Naive B cell (primary cell): ENCODE data around the gene HECTD1. TPM values are rescaled to one million over a fixed set of nuclear protein-coding genes. Genes with fewer than 3 reads are reported as not detected.
A peak's percentile ranks its signal among the peaks of the same experiment; 100 is the strongest.
"Not testable (repeated sequence)": the region's sequence is repeated elsewhere in the genome, so short reads cannot be mapped to it uniquely, and the experiment has no call there.

ENCODE experiments used
- ATAC-seq, 2 donors: fragments of 150-1000 bp; cut with Tn5 transposase; 2 replicates each; pipeline ENCODE4 v1.10.0; 2021; ENCODE audit warnings: low read depth in 2 of 2, mild to moderate bottlenecking in 2 of 2, moderate library complexity in 2 of 2
- DNase-seq: peaks from one replicate; pipeline ENCODE4 v3.0.0; 2022
- H3K27ac Mint-ChIP-seq, 6 donors: one replicate each; pipeline ENCODE4 v1.8.0; 2020 to 2022; ENCODE audit warnings: mild to moderate bottlenecking in 6 of 6, mixed read lengths in 6 of 6, moderate library complexity in 5 of 6, inconsistent platforms in 2 of 6
- H3K27me3 Mint-ChIP-seq, 3 donors: one replicate each; pipeline ENCODE4 v1.8.0; 2021 to 2022; ENCODE audit warnings: mixed read lengths in 3 of 3, mild to moderate bottlenecking in 1 of 3
- H3K36me3 Mint-ChIP-seq, 2 donors: one replicate each; pipeline ENCODE4 v1.8.0; 2020 to 2022; ENCODE audit warnings: mixed read lengths in 2 of 2, inconsistent platforms in 1 of 2, mild to moderate bottlenecking in 1 of 2
- H3K4me1 Mint-ChIP-seq, 3 donors: one replicate each; pipeline ENCODE4 v1.8.0; 2020 to 2022; ENCODE audit warnings: mixed read lengths in 3 of 3, inconsistent platforms in 1 of 3, mild to moderate bottlenecking in 1 of 3, moderate library complexity in 1 of 3
- H3K4me3 Mint-ChIP-seq, 8 donors: one replicate each; pipeline ENCODE4 v1.8.0; 2020 to 2022; ENCODE audit warnings: mild to moderate bottlenecking in 8 of 8, mixed read lengths in 8 of 8, moderate library complexity in 8 of 8, inconsistent platforms in 2 of 8
- H3K9me3 Mint-ChIP-seq, 7 donors: one replicate each; pipeline ENCODE4 v1.8.0; 2020 to 2022; ENCODE audit warnings: mixed read lengths in 7 of 7, mild to moderate bottlenecking in 5 of 7, inconsistent platforms in 2 of 7, moderate library complexity in 1 of 7
- polyA plus RNA-seq, 6 donors: library from polyadenylated mRNA; unstranded; fragments of 300-500 nt; fragmentation: Illumina TruSeq; gene quantifications; one replicate each; pipeline ENCODE4 v1.2.3, GENCODE V29; 2021; ENCODE audit warnings: low read depth in 6 of 6

The HECTD1 gene
- polyA plus RNA-seq, 6 donors from 2014 or later = 14.5 to 42.7 (median 35.0) TPM

GRCh38 chr14:31109257-31109656 lies 98.3 kb downstream of the HECTD1 start:
- H3K36me3 Mint-ChIP-seq = peaks cover 6 to 20% of the 10 kb centered on the region in 2 donors
- ATAC-seq (no peak), DNase-seq (no peak)
- H3K4me3 Mint-ChIP-seq = no peak overlapping the region
- H3K27me3 Mint-ChIP-seq = no peaks in the 10 kb centered on the region
- H3K27ac Mint-ChIP-seq = peak overlapping the region in 3 of 6 donors; percentile 28 to 76 (median 63)
- H3K4me1 Mint-ChIP-seq = no peaks in the 10 kb centered on the region
- H3K9me3 Mint-ChIP-seq = no peaks in the 10 kb centered on the region

DNA sequence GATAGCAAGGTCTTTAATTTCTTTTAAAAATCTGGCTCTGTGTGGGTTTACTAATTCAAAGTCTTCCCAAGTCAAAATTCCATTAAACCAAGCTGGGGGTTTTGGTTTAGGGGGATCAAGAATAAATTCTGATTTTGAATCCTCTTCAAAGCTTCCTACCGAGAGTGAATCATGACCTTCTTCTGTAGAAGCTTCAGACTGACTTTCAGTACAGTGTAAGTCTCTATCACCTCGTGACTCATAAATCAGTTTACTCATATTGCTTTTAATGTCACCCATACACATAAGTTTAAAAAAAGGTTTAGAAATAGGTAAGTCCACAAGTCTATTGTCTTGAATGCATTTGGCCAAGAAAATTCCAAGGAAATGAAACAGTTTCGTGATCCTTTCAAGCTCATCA lies 100.8 kb downstream of the HECTD1 start:
- Mint-ChIP-seq H3K9me3 (no peaks in the 10 kb centered on the region), H3K4me1 (no peaks in the 10 kb centered on the region), H3K36me3 (peaks cover 15 to 28% of the 10 kb centered on the region in 2 donors), H3K27me3 (no peaks in the 10 kb centered on the region), H3K4me3 (no peak overlapping the region), H3K27ac (no peak overlapping the region)
- ATAC-seq = no peak
- DNase-seq = no peak

GRCh38 chr14:31097081-31097480 lies 110.5 kb downstream of the HECTD1 start:
- Mint-ChIP-seq H3K4me1 (no peaks in the 10 kb centered on the region), H3K27me3 (no peaks in the 10 kb centered on the region), H3K27ac (peak overlapping the region in 1 of 6 donors; percentile 57), H3K4me3 (no peak overlapping the region), H3K36me3 (peaks cover 10 to 16% of the 10 kb centered on the region in 2 donors), H3K9me3 (no peaks in the 10 kb centered on the region)
- ATAC-seq (no peak), DNase-seq (no peak)

GRCh38 chr14:31096255-31096654 lies 111.3 kb downstream of the HECTD1 start:
- no peak for DNase-seq
- H3K27ac Mint-ChIP-seq = peak overlapping the region in 1 of 6 donors; percentile 59
- no peaks in the 10 kb centered on the region for H3K4me1 Mint-ChIP-seq
- H3K27me3 Mint-ChIP-seq = no peaks in the 10 kb centered on the region
- no peak for ATAC-seq
- H3K9me3 Mint-ChIP-seq = no peaks in the 10 kb centered on the region
- peaks cover 10 to 16% of the 10 kb centered on the region in 2 donors for H3K36me3 Mint-ChIP-seq
- no peak overlapping the region for H3K4me3 Mint-ChIP-seq

DNA sequence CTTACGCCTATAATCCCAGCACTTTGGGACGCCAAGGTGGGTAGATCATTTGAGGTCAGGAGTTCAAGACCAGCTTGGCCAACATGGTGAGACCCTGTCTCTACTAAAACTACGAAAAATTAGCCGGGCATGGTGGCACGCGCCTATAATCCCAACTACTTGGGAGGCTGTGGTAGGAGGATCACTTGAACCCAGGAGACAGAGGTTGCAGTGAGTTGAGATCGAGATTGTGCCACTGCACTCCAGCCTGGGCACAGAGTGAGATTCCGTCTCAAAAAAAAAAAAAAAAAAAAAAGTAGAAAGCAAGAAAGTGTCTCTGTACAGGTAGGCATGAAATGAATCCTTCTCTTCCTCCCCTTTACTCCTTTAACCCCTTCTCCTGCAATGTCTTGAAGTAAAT lies 111.8 kb downstream of the HECTD1 start:
- peaks cover 10 to 13% of the 10 kb centered on the region in 2 donors for H3K36me3 Mint-ChIP-seq
- not testable (repeated sequence) for H3K4me1 Mint-ChIP-seq, H3K27me3 Mint-ChIP-seq, H3K9me3 Mint-ChIP-seq, H3K4me3 Mint-ChIP-seq, DNase-seq, H3K27ac Mint-ChIP-seq, ATAC-seq

GRCh38 chr14:31093884-31094839 lies 113.4 kb downstream of the HECTD1 start:
- not testable (repeated sequence) for H3K27me3 Mint-ChIP-seq, ATAC-seq, H3K9me3 Mint-ChIP-seq, H3K4me1 Mint-ChIP-seq, DNase-seq, H3K4me3 Mint-ChIP-seq, H3K36me3 Mint-ChIP-seq
- peak overlapping the region in 1 of 6 donors; percentile 72 for H3K27ac Mint-ChIP-seq

DNA sequence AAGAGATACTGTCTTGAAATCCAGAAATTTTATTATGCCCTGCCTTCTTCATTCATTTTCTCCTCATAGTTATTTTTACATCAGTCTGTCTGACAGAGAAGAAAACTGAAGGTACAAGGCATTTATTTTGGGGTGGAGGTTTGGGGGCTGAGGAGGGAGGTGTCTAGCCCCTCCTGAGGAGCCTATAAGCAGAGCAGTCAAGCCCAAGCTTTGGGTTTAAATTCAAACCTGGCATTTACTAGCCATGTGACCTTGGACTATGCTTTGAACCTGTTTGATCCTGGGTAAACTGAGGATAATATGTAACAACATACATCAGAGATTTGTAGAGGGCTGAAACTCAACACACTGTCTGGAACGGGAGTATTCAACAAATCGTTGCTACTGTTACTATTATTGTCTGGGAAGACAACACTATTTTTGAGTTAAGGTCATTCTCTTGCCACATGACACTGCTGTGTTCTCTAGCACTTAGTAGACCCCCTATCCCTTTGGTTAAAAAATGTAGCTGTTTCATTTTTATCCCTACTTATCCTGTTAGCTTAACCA lies 115.4 kb downstream of the HECTD1 start:
- no peak for ATAC-seq
- no peak for DNase-seq
- H3K36me3 Mint-ChIP-seq = no peaks in the 10 kb centered on the region
- peak overlapping the region in 1 of 6 donors; percentile 7 for H3K27ac Mint-ChIP-seq
- H3K9me3 Mint-ChIP-seq = no peaks in the 10 kb centered on the region
- H3K27me3 Mint-ChIP-seq = no peaks in the 10 kb centered on the region
- no peak overlapping the region for H3K4me3 Mint-ChIP-seq
- H3K4me1 Mint-ChIP-seq = no peaks in the 10 kb centered on the region

DNA sequence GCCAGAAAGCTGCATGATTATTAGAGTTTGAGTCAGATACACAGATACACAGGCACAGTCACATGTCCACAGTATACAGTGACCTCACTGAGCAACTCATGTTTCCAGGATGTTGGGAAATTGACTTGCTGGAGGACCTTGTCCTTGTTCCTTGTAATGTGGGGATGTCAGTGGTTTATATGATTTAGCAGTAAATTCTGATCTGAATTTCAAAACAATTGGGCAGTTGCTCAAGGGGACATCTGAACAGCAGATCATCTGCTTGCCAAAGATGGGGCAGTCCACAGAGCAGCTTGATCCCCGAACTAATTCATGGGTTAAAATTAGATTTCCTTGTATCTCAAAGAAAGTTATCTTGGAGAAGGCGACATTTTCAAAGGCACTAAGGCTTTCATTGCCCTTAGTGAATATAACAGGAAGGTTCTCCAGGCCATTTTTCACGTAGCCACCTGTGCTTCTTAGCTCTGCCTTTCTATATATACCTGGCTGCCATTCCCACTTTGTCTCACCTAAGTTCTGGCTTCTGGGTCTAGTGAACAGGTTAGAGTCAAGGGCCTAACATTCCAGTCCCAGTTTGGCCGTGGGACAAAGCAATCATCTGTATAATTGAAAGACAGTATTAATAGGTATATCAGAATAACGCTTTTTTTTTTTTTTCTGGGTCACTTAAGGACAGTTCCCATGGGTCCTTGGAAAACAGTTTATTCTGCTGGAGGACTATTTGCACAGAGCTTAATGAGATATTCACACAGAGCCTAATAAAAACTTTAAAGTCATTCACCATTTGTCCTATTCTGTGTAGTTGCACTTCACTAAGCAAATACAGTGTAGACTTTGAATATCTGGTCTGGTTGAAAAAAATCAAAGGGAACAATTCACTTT lies 116.5 kb downstream of the HECTD1 start:
- Mint-ChIP-seq H3K36me3 (no peaks in the 10 kb centered on the region), H3K27ac (peak overlapping the region in 2 of 6 donors; percentile 15), H3K4me3 (no peak overlapping the region), H3K9me3 (no peaks in the 10 kb centered on the region), H3K4me1 (no peaks in the 10 kb centered on the region), H3K27me3 (no peaks in the 10 kb centered on the region)
- ATAC-seq (no peak), DNase-seq (no peak)

DNA sequence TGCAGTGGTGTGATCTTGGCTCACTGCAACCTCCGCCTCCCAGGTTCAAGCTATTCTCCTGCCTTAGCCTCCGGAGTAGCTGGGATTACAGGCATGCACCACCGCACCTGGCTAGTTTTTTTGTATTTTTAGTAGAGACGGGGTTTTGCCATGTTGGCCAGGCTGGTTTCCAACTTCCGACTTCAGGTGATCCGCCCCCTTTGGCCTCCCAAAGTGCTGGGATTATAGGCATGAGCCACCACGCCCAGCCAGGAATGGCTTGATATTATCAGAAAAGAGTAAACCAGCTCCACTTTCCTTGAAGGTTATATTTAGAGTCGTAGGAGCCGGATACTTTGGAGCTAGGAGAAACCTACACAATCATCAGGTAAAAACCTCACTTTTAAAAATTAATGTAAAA lies 121.1 kb downstream of the HECTD1 start:
- H3K9me3 Mint-ChIP-seq, H3K4me3 Mint-ChIP-seq, H3K36me3 Mint-ChIP-seq, ATAC-seq, DNase-seq, H3K27me3 Mint-ChIP-seq: not testable (repeated sequence)
- peak overlapping the region in 1 of 6 donors; percentile 34 for H3K27ac Mint-ChIP-seq
- peaks cover 4 to 12% (median 9%) of the 10 kb centered on the region in 3 donors for H3K4me1 Mint-ChIP-seq

DNA sequence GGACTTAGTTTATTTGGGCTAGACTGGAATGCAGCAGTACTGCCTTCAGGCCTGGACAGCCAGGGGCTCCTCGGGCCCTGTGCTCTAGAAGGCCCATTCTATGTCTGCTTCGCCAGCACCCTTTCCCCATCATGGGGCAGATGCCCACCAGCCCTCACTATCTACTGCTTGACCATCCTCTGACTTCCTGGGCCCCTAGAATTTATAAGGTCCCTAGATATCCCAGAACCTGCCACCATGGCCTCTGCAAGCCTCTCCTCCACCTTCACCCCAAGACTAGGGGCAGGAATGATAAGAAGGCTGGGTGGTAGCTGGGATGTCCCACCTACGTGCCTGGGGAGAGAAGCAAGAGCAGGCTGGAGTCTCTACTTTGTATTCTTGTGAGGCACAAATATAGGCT lies 122.6 kb downstream of the HECTD1 start:
- peak overlapping the region in 4 of 6 donors; percentile 32 to 91 (median 56) for H3K27ac Mint-ChIP-seq
- ATAC-seq (no peak), DNase-seq (no peak)
- peaks cover 4 to 12% (median 9%) of the 10 kb centered on the region in 3 donors for H3K4me1 Mint-ChIP-seq
- peaks cover 0 to 4% of the 10 kb centered on the region in 2 donors for H3K36me3 Mint-ChIP-seq
- no peaks in the 10 kb centered on the region for H3K27me3 Mint-ChIP-seq
- H3K9me3 Mint-ChIP-seq = no peaks in the 10 kb centered on the region
- peak overlapping the region in 1 of 8 donors; percentile 61 for H3K4me3 Mint-ChIP-seq

- peaks cover 0 to 4% of the 10 kb centered on the region in 2 donors for H3K36me3 Mint-ChIP-seq
- peaks cover 4 to 12% (median 9%) of the 10 kb centered on the region in 3 donors for H3K4me1 Mint-ChIP-seq
- H3K27me3 Mint-ChIP-seq = no peaks in the 10 kb centered on the region
- DNase-seq (peak; percentile 53), ATAC-seq (peak; percentile 92 to 93)
- H3K4me3 Mint-ChIP-seq = no peak overlapping the region
- H3K9me3 Mint-ChIP-seq = no peaks in the 10 kb centered on the region
- H3K27ac Mint-ChIP-seq = peak overlapping the region; percentile 30 to 91 (median 56)
Observed at GRCh38 chr14:31084385-31084784, 123.2 kb downstream of the HECTD1 start.

DNA sequence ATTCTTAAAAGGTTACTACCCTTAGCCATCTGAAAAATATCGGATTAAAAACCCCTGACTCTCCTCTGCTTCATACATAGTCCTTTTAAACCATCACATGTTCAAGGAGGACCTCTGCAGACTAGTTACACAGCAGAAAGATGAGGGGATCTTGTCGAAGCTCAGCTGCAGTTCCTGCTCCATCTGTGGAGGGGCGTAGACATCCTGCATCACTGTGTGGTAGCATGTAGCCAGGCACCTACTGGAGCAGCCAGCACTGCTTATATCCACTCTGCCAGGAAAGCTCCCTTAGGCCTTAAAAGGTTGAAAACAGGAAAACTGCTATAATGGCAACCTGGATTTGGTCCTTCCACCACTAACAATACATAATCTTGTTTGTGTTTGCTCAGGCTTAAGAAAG lies 123.8 kb downstream of the HECTD1 start:
- DNase-seq (no peak), ATAC-seq (no peak)
- no peaks in the 10 kb centered on the region for H3K9me3 Mint-ChIP-seq
- H3K27ac Mint-ChIP-seq = peak overlapping the region in 5 of 6 donors; percentile 47 to 69 (median 54)
- no peaks in the 10 kb centered on the region for H3K27me3 Mint-ChIP-seq
- H3K4me3 Mint-ChIP-seq = no peak overlapping the region
- H3K36me3 Mint-ChIP-seq = peaks cover 0 to 4% of the 10 kb centered on the region in 2 donors
- peaks cover 4 to 12% (median 9%) of the 10 kb centered on the region in 3 donors for H3K4me1 Mint-ChIP-seq

DNA sequence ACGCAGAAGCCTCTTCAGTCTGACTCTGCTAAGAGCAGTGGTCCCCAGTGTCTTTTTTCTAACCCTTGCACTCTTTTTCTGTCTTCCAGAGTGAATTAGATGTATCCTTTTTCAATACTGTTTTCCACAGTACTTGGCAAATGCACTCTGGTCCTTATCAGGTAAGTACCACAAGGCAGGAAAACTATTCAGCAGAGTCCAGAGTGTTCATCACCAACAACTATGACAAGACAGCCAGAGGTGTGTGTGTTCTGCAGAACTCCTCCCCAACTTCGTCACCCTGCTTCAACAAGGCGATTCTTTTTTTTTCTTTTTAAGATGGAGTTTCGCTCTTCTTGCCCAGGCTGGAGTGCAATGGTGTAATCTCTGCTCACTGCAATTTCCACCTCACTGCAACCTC lies 127.1 kb downstream of the HECTD1 start:
- Mint-ChIP-seq H3K4me3 (no peak overlapping the region), H3K9me3 (peaks cover 0 to under 1% (median 0%) of the 10 kb centered on the region in 7 donors), H3K27me3 (no peaks in the 10 kb centered on the region), H3K36me3 (peaks cover 2 to 14% of the 10 kb centered on the region in 2 donors), H3K4me1 (peaks cover 4 to 12% (median 9%) of the 10 kb centered on the region in 3 donors), H3K27ac (peak overlapping the region in 2 of 6 donors; percentile 74 to 76)
- no peak for ATAC-seq
- no peak for DNase-seq
